Measurements from ENCODE around the gene SALL4.

SALL4 gene

DNA sequence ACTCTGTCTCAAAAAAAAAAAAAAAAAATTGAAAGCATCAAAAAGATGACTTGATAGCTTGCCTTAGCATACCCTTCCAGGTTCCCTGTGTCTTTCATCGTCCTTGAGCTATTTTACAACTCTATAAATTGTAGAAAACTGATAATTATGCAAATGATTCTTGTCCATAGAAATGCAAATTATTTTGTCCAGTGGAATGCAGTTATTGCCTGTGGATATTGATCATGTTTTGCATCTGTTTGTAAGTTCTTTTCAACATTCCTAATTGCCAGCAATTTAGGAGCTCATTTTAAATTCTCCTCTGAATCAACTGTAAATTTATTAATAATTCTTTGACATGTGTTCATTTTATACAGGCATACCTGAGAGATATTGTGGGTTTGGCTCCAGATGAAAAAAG lies 27.1 kb downstream of the SALL4 start:
- Histone ChIP-seq H3K4me3 (ENCODE audit: low read depth, low read length) (no peak overlapping the region), H3K9me3 (ENCODE audit: severe bottlenecking) (peaks cover 3% of the 10 kb centered on the region), H3K27ac (no peak overlapping the region), H3K36me3 (no peaks in the 10 kb centered on the region), H3K27me3 (ENCODE audit: insufficient read depth, low read depth, severe bottlenecking) (no peaks in the 10 kb centered on the region)
- TF ChIP-seq, protein P1, sequence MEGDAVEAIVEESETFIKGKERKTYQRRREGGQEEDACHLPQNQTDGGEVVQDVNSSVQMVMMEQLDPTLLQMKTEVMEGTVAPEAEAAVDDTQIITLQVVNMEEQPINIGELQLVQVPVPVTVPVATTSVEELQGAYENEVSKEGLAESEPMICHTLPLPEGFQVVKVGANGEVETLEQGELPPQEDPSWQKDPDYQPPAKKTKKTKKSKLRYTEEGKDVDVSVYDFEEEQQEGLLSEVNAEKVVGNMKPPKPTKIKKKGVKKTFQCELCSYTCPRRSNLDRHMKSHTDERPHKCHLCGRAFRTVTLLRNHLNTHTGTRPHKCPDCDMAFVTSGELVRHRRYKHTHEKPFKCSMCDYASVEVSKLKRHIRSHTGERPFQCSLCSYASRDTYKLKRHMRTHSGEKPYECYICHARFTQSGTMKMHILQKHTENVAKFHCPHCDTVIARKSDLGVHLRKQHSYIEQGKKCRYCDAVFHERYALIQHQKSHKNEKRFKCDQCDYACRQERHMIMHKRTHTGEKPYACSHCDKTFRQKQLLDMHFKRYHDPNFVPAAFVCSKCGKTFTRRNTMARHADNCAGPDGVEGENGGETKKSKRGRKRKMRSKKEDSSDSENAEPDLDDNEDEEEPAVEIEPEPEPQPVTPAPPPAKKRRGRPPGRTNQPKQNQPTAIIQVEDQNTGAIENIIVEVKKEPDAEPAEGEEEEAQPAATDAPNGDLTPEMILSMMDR (IDR thresholded peaks at IDR 0.05; ENCODE audit: low read depth, low read length): no peak
- DNase-seq: no peak

DNA sequence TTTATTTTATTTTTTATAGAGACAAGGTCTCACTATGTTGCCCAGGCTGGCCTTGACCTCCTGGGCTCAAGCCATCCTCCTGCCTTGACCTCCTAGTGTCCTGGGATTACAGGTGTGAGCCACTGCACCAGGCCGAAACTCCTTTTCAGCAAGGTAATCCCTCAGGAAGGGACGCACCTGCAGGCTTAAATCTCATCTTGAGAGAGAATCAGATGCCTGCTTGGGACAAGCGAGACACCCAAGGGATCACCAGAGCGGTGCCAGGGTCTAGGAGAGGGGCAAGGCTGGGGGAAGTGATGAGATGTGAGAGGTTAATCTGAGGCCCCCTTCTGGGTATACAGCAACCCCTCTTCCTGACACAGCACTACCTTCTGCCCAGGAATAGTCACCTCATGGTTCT lies 30.1 kb downstream of the SALL4 start:
- TF ChIP-seq, protein P1 (IDR thresholded peaks at IDR 0.05; ENCODE audit: low read depth, low read length): no peak
- Histone ChIP-seq H3K4me3 (ENCODE audit: low read depth, low read length) (no peak overlapping the region), H3K36me3 (no peaks in the 10 kb centered on the region), H3K27ac (no peak overlapping the region), H3K27me3 (ENCODE audit: insufficient read depth, low read depth, severe bottlenecking) (no peaks in the 10 kb centered on the region), H3K9me3 (ENCODE audit: severe bottlenecking) (no peaks in the 10 kb centered on the region)
- no peak for DNase-seq

DNA sequence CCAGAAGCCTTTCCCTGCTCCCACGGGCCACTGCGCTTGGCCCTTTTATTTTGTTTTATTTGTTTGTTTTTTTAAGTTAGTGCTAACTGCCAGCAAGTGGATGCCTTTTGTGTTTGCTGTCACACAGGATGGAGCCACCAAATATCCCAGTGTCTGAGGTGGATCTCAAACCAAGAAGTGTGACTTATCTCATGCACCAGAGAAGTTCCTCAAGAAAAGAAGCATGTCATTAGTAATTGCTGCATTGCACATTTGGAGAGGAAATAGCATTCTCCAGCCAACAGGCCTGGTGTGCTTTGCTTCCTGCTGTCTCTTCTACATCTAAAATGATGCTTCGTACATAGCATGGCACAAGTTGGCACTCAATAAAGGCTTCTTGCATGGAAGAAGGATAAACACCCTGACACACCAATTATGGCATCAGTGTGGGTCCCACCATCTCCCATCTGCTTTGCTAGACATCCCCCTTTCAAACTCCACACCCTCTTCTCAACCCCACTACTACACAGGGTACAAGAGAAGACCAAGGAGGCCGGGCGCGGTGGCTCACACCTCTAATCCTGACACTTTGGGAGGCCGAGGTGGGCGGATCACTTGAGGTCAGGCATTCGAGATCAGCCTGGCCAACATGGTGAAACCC lies 32.2 kb downstream of the SALL4 start:
- no peaks in the 10 kb centered on the region for H3K36me3 ChIP-seq
- no peaks in the 10 kb centered on the region for H3K27me3 ChIP-seq (ENCODE audit: insufficient read depth, low read depth, severe bottlenecking)
- H3K27ac ChIP-seq: no peak overlapping the region
- H3K4me3 ChIP-seq (ENCODE audit: low read depth, low read length): no peak overlapping the region
- TF ChIP-seq, protein P1 (IDR thresholded peaks at IDR 0.05; ENCODE audit: low read depth, low read length): no peak
- DNase-seq: no peak
- H3K9me3 ChIP-seq (ENCODE audit: severe bottlenecking): no peaks in the 10 kb centered on the region

DNA sequence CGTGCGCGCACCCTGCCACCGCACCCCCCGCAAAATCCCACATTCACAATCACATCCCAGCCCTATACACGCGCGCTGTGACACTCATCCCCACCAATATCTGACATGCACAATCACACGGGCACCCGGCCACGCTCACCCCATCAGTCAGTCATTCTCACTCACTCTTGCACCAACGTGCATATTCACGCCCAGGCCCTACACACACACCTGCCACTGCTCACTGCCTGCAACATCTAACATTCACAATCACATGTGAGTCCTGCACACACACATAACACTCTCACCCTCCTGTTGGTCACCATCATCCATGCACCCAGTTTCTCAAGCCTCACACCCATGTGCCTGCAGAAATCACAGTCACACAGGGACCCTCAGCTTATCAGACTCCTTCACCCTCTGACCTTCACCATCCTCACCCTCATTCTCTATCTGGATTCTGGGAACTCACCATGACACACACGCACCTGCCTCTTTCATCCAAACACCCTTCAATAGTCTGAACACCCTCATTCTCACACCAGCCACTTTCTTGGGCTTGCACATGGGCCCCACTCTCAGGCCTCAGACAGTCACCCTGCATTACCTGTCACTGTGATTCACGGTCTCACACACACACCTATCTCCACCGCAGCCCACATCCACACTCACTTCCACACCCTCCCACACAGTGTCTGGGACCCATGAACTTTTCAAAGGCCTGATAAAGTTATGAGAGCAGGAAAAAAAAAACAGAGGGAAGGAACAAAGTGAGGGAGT lies 33.4 kb downstream of the SALL4 start:
- no peak for DNase-seq
- Histone ChIP-seq H3K27ac (no peak overlapping the region), H3K36me3 (no peaks in the 10 kb centered on the region), H3K9me3 (ENCODE audit: severe bottlenecking) (no peaks in the 10 kb centered on the region), H3K27me3 (ENCODE audit: insufficient read depth, low read depth, severe bottlenecking) (no peaks in the 10 kb centered on the region), H3K4me3 (ENCODE audit: low read depth, low read length) (peak overlapping the region; percentile 29)
- TF ChIP-seq, protein P1 (IDR thresholded peaks at IDR 0.05; ENCODE audit: low read depth, low read length): no peak

DNA sequence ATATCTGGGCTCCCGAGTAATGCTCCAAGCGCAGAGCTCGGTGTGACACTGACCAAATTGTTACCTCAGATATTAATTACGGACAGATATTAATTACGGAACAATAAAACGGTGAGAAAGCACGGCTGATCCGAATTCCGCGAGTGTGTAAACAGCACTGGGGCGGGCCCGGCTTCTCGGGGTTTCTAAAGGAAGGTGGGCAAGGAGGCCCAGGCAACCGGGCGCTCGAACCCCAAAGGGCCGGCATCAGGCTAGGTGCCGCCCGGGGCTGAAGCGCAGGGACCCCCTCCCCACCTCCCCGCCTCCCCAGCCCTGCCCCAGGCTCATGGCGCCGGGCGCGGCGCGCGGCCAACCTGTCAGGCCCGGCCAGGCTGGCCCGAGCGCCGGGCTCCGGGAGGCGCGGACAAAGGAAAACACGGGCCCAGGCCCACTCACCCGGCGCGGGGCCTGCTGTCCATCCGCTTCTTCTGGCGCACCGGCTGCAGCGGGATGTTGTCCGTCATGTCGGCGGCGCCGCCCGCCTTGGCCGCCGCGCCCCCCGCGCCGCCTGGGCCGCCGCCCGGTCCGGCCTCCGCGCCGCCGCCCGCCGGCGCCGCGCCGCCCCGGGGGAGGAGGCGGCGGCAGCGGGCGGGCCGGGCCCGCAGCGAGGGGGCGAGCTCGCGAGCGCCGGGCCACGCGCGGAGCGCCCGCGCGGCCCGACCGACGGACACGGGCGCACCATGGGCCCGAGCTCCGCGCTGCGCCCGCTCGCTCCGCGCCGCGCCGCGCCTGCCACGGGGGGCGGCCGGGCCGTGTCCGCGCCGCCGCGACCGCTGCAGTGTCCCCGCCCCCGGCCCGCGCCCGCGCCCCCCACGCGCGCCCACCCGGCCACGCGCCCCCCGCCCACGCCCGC lies 34.2 kb downstream of the SALL4 start, which contains the start of gene ATP9A:
Gene ATP9A, minus strand, starts transcription at position 524 of the 892 bp plus-strand sequence. Its CDS starts 21 bp downstream, at position 503.
- Histone ChIP-seq H3K27me3 (ENCODE audit: insufficient read depth, low read depth, severe bottlenecking) (no peaks in the 10 kb centered on the region), H3K27ac (peak within 1 kb of the TSS; percentile 30; the same call in 1 of the 2 replicates), H3K9me3 (ENCODE audit: severe bottlenecking) (no peaks in the 10 kb centered on the region), H3K4me3 (ENCODE audit: low read depth, low read length) (peak within 1 kb of the TSS; percentile 77), H3K36me3 (no peaks in the 10 kb centered on the region)
- DNase-seq: peak; percentile 15
- TF ChIP-seq, protein P1 (IDR thresholded peaks at IDR 0.05; ENCODE audit: low read depth, low read length): no peak
